Endothelial cell (in vitro differentiated cells): ENCODE data around the gene TRMT112. TPM values are rescaled to one million over a fixed set of nuclear protein-coding genes. Genes with fewer than 3 reads are reported as not detected.

Experiments used
- DNase-seq: peaks from one replicate; pipeline ENCODE4 v3.0.0; 2021; ENCODE audit warnings: low spot score
- H3K27ac Mint-ChIP-seq: one replicate; pipeline ENCODE4 v1.8.0; 2021; ENCODE audit warnings: mixed read lengths, inconsistent platforms; ENCODE audit not compliant: unreplicated experiment
- H3K27me3 Mint-ChIP-seq: one replicate; pipeline ENCODE4 v1.8.0; 2021; ENCODE audit warnings: mild to moderate bottlenecking, moderate library complexity, mixed read lengths, inconsistent platforms; ENCODE audit not compliant: unreplicated experiment
- H3K36me3 Mint-ChIP-seq: one replicate; pipeline ENCODE4 v1.8.0; 2021; ENCODE audit warnings: mild to moderate bottlenecking, low read depth, mixed read lengths, inconsistent platforms; ENCODE audit not compliant: unreplicated experiment
- H3K4me1 Mint-ChIP-seq: one replicate; pipeline ENCODE4 v1.8.0; 2021; ENCODE audit warnings: mild to moderate bottlenecking, mixed read lengths, inconsistent platforms; ENCODE audit not compliant: unreplicated experiment
- H3K4me3 Mint-ChIP-seq: one replicate; pipeline ENCODE4 v1.8.0; 2021; ENCODE audit warnings: mild to moderate bottlenecking, mixed read lengths, inconsistent platforms; ENCODE audit not compliant: unreplicated experiment
- H3K9me3 Mint-ChIP-seq: one replicate; pipeline ENCODE4 v1.8.0; 2021; ENCODE audit warnings: mixed read lengths, inconsistent platforms; ENCODE audit not compliant: unreplicated experiment
- total RNA-seq: library from RNA; stranded (reverse); fragmentation: NEBNext Ultra II Directional; extraction: Animal tissue kit (Norgen Biotek cat#: 25700); gene quantifications from one replicate; pipeline ENCODE4 v1.2.1, GENCODE V29; 2021; ENCODE audit not compliant: unreplicated experiment
- TF ChIP-seq, protein P1 (sequence below): fragments of 200-600 bp; sonication (generic); IDR thresholded peaks from one replicate; pipeline ENCODE4 v1.5.0; 2021; ENCODE audit warnings: antibody characterized with exemption; ENCODE audit not compliant: unreplicated experiment

The TRMT112 gene
- total RNA-seq, 1 donor from 2014 or later = 138 TPM

DNA sequence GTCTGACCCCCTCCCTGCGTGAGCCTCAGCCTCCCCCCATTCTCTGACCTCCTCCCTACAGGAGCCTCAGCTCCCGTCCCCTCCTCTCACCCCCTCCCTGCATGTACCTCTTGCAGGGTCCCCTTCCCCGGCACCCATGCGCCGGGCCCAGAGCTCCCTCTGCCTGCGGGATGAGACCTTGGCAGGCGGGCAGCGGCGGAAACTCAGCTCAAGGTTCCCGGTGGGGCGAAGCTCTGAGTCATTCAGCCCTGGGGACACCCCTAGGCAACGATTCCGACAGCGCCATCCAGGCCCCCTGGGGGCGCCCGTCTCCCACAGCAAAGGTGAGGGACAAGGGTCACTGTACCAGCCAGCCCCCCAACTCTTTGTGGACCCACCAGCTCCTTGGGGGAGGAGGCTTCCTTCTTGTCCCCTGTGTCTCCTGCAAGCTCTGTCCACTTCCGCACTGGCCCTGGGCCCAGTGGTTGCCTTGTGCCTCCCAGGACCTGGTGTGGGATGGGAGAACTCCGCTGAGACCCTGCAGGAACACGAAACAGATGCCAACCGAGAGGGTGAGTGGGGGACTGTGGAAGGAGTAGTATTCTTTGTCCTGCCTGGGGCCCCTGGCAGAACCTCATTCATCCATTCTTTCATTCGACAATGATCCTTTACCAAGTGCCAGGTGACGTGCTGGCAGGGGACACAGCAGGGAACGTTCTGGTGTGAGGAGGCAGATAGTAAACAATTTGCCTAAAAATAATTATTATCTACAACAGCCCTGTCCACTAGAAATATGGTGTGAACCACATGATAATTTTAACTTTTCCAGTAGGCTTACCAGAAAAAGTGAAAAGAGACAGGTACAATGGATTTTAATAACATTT lies 38.0 kb upstream of the TRMT112 start:
- Mint-ChIP-seq H3K9me3 (no peaks in the 10 kb centered on the region), H3K27ac (peak overlapping the region; percentile 30), H3K4me1 (peaks cover 15% of the 10 kb centered on the region), H3K27me3 (peaks cover 4% of the 10 kb centered on the region), H3K4me3 (no peak overlapping the region), H3K36me3 (no peaks in the 10 kb centered on the region)
- TF ChIP-seq, protein P1, sequence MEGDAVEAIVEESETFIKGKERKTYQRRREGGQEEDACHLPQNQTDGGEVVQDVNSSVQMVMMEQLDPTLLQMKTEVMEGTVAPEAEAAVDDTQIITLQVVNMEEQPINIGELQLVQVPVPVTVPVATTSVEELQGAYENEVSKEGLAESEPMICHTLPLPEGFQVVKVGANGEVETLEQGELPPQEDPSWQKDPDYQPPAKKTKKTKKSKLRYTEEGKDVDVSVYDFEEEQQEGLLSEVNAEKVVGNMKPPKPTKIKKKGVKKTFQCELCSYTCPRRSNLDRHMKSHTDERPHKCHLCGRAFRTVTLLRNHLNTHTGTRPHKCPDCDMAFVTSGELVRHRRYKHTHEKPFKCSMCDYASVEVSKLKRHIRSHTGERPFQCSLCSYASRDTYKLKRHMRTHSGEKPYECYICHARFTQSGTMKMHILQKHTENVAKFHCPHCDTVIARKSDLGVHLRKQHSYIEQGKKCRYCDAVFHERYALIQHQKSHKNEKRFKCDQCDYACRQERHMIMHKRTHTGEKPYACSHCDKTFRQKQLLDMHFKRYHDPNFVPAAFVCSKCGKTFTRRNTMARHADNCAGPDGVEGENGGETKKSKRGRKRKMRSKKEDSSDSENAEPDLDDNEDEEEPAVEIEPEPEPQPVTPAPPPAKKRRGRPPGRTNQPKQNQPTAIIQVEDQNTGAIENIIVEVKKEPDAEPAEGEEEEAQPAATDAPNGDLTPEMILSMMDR = peak; percentile 19
- DNase-seq = peak; percentile 78

DNA sequence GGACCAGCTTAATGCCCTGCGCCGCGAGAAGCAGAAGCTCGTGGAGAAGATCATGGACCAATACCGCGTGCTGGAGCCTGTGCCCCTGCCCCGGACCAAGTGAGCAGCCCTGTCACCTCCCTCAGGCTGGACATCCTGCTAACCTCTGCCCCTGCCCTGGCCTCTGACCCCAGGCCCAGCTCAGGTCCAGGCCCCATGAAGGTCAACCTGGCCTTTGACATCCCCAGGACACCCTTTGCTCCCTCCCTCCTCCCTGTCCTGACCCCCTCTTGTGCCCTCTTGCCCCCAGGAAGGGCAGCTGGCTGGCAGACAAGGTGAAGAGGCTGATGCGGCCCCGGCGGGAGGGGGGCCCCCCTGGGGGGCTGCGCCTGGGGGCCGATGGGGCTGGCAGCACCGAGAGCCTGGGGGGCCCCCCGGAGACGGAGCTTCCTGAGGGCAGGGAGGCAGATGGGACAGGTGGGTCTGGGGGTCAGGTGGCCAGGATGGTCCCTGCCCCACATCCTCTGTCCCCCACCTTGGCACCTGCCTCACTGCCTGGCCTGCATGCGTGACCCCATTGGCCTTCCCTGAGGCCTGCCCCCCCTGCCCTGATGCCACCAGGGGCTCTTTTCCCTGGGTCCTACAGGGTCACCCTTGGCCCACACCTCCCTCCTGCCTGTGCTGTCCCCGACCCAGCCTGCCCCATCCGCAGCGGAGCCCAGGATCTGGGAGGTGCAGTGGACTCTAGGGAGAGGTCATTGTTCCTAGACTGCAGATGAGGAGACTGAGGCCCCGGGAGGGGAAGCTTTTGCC lies 36.6 kb upstream of the TRMT112 start:
- H3K4me1 Mint-ChIP-seq = peaks cover 10% of the 10 kb centered on the region
- no peaks in the 10 kb centered on the region for H3K9me3 Mint-ChIP-seq
- H3K4me3 Mint-ChIP-seq = no peak overlapping the region
- TF ChIP-seq, protein P1 = no peak
- no peak for DNase-seq
- no peaks in the 10 kb centered on the region for H3K36me3 Mint-ChIP-seq
- H3K27me3 Mint-ChIP-seq = peaks cover 4% of the 10 kb centered on the region
- H3K27ac Mint-ChIP-seq = no peak overlapping the region

DNA sequence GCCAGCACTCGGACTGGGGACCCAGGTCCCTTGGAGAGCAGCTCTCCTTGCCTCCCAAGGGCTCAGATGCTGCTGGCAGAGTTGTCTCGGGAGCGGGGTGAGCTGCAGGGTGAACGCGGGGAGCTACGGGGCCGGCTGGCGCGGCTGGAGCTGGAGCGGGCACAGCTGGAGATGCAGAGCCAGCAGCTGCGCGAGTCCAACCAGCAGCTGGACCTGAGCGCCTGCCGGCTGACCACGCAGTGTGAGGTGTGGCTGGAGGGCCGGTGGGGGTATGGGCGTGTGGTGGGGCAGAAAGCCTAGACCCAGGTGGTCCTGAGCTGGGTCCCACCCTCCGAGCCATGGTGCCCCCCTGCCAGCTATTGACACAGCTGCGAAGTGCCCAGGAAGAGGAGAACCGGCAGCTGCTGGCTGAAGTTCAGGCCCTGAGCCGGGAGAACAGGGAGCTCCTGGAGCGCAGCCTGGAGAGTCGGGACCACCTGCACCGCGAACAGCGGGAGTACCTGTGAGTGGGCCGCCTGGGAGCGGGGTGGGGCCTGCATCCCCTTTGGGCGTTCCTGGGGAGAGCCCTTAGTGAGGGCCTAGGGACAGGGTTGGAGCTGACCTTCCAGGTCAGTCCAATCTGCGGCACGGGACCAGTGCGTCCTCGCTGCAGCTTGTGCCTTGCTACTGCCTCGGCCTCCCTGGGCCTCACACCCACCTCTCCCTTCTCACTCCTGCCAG lies 35.8 kb upstream of the TRMT112 start:
- Mint-ChIP-seq H3K36me3 (no peaks in the 10 kb centered on the region), H3K27me3 (peaks cover 4% of the 10 kb centered on the region), H3K27ac (no peak overlapping the region), H3K4me1 (peaks cover 10% of the 10 kb centered on the region), H3K9me3 (no peaks in the 10 kb centered on the region), H3K4me3 (no peak overlapping the region)
- DNase-seq = no peak
- TF ChIP-seq, protein P1 = no peak

DNA sequence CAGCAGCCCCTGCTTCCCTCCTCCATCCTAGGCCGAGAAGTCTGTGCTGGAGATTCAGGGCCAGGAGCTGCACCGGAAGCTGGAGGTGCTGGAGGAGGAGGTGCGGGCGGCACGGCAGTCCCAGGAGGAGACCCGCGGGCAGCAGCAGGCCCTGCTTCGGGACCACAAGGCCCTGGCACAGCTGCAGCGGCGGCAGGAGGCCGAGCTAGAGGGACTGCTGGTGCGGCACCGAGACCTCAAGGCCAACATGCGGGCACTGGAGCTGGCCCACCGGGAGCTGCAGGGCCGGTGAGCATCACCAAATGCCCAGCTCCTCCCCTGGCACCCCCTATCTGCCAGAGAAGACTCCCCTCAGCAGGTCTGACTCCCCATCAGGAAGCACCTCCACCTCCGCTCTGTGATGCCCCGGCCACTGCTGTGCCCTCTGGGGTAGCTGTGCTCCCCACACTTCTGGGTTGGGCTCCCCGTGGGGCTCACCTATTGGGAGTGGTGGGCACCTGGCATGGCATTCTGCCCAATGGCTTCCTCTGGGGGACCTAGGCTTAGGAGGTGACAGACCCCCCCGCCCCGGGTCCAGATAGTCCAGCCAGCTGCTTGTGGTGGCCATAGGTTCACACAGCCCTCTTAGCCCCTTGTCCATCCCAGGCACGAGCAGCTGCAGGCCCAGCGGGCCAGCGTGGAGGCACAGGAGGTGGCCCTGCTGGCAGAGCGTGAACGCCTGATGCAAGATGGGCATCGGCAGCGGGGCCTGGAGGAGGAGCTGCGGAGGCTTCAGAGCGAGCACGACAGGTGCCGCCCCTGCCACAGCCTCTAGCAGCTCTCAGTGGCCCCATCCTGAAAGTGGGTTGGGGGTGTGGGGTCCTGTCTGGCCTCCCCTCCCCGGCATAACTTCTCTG lies 35.0 kb upstream of the TRMT112 start:
- Mint-ChIP-seq H3K36me3 (no peaks in the 10 kb centered on the region), H3K9me3 (no peaks in the 10 kb centered on the region), H3K4me3 (no peak overlapping the region), H3K27me3 (peaks cover 5% of the 10 kb centered on the region), H3K27ac (no peak overlapping the region), H3K4me1 (peaks cover 10% of the 10 kb centered on the region)
- TF ChIP-seq, protein P1 = no peak
- DNase-seq = no peak
